GM18502 (cell line): ENCODE results near the gene MTHFR.

Source experiments
- ATAC-seq: cut with Tn5 transposase; IDR thresholded peaks from one replicate; pipeline ENCODE4 v1.9.1; 2021; ENCODE audit warnings: mild to moderate bottlenecking; ENCODE audit not compliant: unreplicated experiment, poor library complexity

The MTHFR gene

DNA sequence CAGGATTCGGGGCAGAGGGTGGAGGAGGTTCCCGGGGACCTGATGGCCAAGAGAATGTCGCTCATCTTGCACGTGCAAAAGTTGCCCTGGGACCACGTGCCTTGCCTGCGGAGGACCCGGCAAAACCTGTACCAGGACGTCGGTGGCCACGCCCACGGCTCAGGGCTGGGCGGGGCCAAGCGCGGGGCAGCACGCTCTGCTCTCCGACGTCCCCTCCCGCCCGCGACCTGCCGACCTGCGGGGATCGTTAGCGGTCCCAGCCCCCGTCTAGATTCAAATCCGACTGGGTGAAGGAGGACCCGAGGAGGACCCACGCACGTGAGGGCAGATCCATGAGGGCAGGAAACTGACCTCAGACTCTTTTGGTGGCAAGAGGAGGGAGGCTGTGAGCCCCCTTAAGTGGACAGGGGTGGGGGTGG, 43.8 kb downstream of the MTHFR start, which contains the start of gene C1orf167:
Gene C1orf167, plus strand, starts transcription at position 206 of the 419 bp plus-strand sequence. CDS start 2,208 bp downstream, outside the sequence.
- no peak for ATAC-seq

- no peak for ATAC-seq
These were observed 44.5 kb downstream of the MTHFR start for GRCh38 chr1:11761285-11761684.

DNA sequence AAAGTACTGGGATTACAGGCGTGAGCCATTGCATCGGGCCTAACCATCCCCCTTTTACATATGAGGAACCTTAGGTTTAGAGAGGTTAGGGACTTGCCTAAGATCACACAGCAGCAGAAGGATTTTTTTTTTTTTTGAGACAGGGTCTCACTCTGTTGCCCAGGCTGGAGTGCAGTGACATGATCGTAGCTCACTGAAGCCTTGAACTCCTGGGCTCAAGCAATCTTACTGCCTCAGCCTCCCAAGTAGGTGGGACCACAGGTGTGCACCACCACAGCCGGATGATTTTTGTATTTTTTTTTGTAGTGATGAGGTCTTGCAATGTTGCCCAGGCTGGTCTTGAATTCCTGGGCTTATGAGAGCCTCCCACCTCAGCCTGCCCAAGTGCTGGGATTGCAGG, 46.0 kb downstream of the MTHFR start:
- no peak for ATAC-seq

- ATAC-seq = no peak
These were observed 48.7 kb downstream of the MTHFR start for GRCh38 chr1:11757047-11757446.

GRCh38 chr1:11753555-11754208, 52.1 kb downstream of the MTHFR start:
- ATAC-seq = no peak

DNA sequence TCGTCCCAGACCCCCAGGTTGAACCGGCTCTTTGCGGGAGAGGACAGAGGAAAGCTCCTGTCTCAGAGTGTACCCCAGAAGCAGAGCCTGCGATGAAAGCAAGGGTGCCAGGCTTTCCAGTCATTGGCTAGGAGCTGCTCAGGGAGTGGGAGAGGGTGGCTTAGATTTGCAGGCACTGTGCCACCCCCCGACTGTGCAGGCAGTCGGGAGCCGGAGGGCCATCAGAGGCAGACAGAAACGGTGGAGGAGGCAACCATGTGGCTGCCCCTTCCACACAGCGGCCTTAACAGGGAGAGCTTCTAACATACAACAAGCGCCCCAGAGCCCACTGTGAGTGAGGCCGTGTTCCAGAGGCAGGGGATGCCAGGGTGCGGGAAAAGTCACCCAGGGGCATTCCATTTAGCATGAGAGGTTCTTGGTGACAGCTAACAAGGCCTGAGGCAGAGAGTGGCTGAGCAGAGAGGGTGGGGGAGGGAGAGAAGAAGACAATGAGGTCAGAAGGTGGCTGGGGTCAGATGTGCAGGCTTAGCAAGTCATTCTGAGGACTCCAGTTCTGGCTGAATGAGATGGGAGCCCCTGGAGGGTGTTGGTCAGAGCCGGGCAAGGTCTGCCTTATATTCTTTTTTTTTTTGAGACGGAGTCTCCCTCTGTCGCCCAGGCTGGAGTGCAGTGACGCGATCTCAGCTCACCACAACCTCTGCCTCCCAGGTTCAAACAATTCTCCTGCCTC, 53.2 kb downstream of the MTHFR start:
- ATAC-seq = no peak

GRCh38 chr1:11751087-11751486, 54.7 kb downstream of the MTHFR start:
- no peak for ATAC-seq

GRCh38 chr1:11749996-11750395, 55.8 kb downstream of the MTHFR start:
- no peak for ATAC-seq

DNA sequence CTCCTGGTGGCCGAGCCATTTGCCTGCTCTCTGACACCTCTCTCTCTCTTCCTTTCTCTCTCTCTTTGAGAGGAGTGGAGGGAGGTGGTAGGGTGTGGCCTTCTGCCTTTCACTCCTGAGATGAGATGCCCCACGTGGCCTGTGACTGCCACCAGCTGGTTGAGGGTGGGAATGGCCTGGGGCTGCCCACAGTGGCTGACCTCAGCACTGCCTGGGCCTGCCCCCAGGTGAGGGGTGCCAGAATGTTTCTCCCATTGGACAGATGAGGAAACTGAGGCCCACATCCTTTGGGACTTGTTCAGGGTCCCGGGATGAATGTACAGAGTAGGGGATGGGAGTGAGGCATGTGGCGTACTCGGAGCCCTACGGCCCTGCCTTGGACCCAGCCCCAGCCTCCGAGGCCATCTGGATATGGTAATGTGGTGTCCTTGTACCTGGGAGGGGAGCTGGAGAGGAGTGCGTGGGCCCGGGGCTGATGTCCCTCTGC, 56.5 kb downstream of the MTHFR start:
- no peak for ATAC-seq

DNA sequence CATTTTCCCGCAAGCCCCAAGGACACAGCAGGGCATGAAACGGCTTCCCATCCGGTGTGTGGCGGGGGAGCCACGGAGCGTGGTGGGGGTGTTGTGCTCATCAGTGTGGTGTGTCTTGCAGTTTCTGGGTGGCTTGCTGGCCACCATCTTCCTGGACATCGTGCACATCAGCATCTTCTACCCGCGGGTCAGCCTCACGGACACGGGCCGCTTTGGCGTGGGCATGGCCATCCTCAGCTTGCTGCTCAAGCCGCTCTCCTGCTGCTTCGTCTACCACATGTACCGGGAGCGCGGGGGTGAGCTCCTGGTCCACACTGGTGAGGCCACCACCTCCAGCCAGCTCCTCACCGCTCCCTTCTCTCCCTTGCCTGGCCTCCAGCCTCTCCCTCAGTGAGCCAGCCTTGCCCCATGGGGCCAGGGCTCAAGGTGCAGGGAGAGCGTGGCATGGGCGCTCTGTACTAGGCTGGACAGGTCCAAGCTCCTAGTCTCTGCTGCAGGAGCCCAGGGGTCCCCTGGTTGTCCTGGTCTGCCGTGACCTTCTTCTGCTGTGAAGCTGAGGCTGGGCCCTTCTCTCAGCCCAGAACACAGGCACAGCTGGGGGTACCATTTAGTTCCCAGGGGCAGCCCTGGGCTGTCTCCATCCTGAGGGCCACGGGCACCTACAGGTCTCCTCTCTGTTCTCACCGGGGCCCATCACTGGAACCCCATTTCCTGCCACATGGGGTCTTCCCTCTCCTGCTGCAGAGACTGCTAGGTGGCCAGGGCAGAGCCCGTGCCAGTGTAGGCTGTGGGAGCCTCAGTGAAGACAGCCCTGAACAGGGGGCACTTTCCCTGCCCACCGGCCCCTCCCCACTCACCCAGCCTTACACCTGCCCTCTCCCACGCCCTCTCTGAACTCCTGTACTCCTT, 57.2 kb downstream of the MTHFR start:
- ATAC-seq = no peak

- ATAC-seq = no peak
These were observed 58.8 kb downstream of the MTHFR start for GRCh38 chr1:11746795-11747487.

DNA sequence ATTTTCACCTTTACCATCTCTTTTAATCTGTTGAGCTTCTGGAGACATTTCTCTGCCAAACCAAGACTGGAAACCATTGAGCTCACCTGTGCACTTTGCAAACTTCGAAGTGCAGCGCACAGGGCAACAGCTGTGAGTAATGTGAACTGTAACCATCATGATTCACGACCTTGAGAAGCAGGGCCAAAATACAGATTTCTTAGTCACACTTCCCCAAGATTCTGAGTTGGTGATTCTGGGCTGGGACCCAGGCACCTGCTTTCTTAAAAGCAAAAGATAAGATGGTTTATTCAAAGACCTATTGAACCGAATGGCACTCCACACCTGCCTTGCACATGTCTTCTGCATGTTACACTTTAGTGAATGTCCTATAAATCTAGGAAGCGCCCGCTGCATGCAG, 59.7 kb downstream of the MTHFR start:
- ATAC-seq = no peak

- ATAC-seq = no peak
These were observed 61.5 kb downstream of the MTHFR start for GRCh38 chr1:11744287-11744686.

- ATAC-seq = no peak
These were observed 63.7 kb downstream of the MTHFR start for GRCh38 chr1:11741919-11742558.

- ATAC-seq = no peak
These were observed 64.3 kb downstream of the MTHFR start for GRCh38 chr1:11741482-11741881.

DNA sequence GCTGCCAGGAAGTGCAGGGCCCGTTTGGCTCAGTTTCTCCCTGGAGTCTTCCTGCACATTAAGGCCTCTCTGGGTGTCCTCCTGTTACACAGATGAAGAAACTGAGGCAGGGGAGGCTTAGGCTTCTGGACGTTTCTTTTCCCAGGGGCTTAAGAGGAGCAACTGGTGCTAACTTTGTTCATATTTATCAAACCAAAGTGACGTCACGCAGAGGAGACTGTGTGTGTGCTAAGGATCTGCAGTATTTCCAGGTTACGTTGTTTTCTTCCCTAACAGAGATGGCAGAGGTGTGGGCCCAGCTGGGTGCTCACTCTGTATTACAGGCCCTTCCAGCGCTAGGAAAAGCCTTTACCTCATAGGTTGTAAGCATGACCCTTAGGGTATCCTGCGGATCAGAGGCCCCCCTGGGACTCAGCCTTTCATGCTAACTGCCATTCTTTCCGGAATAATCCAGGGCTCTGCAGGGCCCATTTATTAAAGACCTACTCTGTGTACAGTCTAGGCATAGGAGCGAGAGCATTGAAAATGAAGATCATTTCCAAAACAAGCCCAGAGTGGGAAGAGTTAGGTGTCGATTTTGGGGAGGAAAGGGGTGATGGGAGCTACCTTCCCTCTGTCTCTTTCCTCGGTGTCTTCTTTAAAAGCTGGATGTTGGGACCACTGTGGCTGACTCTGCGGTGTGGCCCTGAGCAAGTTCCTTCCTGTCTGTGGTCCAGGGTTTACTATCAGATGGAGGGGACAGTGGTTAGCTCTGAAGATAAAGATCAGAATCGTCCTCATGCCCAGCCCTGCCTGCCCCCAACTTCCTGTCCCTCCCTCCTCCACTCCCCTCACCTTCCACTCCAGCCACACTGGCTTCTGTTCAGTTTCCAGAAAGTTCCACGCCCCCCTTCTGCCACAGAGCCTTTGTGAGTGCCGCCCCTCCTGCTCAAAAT, 65.2 kb downstream of the MTHFR start:
- no peak for ATAC-seq

DNA sequence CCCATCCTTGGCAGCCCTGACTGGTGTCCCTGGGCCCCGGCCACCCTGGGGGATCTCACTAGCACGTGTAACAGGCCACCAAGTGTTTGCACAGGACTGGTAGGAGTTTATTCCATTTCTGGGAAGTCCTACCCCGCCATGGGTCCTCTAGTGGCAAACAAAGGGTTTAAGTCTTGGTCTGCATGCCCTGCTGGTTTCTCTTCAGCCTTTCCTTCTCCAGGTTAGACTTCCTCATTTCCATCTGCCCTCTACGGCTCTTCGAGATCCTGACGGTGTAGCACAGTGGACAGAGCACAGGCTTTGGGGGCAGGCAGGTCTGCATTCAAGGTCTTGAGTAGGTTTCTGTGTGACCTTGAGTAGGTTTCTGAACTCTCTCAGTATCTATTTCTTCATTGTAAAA, 67.0 kb downstream of the MTHFR start:
- ATAC-seq = no peak

DNA sequence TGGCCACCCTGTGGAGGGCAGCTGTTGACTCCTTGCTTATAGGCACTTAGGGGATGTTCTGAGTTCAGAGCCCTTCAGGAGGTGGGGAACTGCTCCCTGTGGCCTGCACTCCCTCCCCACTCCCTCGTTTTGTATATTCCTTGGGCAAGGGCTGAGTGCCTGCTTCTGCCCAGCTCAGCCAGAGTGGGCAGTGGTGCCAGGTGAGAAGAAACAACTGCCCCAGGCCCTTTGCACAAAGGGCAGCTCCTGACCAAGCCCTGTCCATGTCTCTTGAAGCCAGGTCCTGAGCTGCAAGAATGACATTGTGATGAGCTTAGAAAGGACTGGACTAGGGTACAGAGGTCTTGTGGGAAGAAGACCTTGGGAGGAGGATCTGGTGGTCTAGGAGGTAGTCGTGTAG, 67.7 kb downstream of the MTHFR start:
- no peak for ATAC-seq
